Measurements from ENCODE around the gene RER1. TPM values are rescaled to one million over a fixed set of nuclear protein-coding genes. Genes with fewer than 3 reads are reported as not detected.
"Not testable (repeated sequence)": the region's sequence is repeated elsewhere in the genome, so short reads cannot be mapped to it uniquely, and the experiment has no call there.

The RER1 gene
- total RNA-seq, 1 donor from 2014 or later, result 79.1 TPM

DNA sequence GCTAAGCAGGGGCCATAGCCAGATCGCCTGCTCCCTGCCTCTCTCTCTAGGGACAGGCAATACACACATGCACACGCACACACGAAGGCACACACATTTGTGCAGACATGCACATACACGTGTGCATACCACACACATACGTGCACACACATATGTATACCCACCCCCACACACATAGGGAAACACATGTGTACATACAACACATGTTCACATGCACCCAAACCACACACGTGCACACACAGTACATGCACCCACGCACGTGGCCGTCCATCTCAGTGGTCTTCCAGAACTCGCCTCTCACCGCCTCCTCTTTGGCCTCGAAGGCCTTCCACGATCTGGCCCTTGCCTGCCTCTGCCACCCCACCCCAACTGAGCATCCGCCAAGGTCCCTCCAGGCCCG lies 46.0 kb downstream of the RER1 start:
- TF ChIP-seq, protein P1, sequence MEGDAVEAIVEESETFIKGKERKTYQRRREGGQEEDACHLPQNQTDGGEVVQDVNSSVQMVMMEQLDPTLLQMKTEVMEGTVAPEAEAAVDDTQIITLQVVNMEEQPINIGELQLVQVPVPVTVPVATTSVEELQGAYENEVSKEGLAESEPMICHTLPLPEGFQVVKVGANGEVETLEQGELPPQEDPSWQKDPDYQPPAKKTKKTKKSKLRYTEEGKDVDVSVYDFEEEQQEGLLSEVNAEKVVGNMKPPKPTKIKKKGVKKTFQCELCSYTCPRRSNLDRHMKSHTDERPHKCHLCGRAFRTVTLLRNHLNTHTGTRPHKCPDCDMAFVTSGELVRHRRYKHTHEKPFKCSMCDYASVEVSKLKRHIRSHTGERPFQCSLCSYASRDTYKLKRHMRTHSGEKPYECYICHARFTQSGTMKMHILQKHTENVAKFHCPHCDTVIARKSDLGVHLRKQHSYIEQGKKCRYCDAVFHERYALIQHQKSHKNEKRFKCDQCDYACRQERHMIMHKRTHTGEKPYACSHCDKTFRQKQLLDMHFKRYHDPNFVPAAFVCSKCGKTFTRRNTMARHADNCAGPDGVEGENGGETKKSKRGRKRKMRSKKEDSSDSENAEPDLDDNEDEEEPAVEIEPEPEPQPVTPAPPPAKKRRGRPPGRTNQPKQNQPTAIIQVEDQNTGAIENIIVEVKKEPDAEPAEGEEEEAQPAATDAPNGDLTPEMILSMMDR (IDR thresholded peaks at IDR 0.05; ENCODE audit: insufficient read depth, low read length, poor library complexity, severe bottlenecking), result no peak
- Histone ChIP-seq H3K27me3 (ENCODE audit: control insufficient read depth, insufficient read depth, low read length) (peaks cover 40% of the 10 kb centered on the region), H3K4me3 (ENCODE audit: low read depth, low read length) (no peak overlapping the region), H3K36me3 (ENCODE audit: control insufficient read depth, insufficient read depth, low read length) (no peaks in the 10 kb centered on the region)
- no peak for DNase-seq (ENCODE audit: low read depth)

- Histone ChIP-seq H3K4me3 (ENCODE audit: low read depth, low read length) (no peak overlapping the region), H3K36me3 (ENCODE audit: control insufficient read depth, insufficient read depth, low read length) (no peaks in the 10 kb centered on the region), H3K27me3 (ENCODE audit: control insufficient read depth, insufficient read depth, low read length) (peaks cover 40% of the 10 kb centered on the region)
- DNase-seq (ENCODE audit: low read depth), result no peak
- TF ChIP-seq, protein P1 (IDR thresholded peaks at IDR 0.05; ENCODE audit: insufficient read depth, low read length, poor library complexity, severe bottlenecking), result no peak
These were observed 46.4 kb downstream of the RER1 start for GRCh38 chr1:2438038-2438437.

- TF ChIP-seq, protein P1 (IDR thresholded peaks at IDR 0.05; ENCODE audit: insufficient read depth, low read length, poor library complexity, severe bottlenecking), result no peak
- Histone ChIP-seq H3K27me3 (ENCODE audit: control insufficient read depth, insufficient read depth, low read length) (peaks cover 38% of the 10 kb centered on the region), H3K36me3 (ENCODE audit: control insufficient read depth, insufficient read depth, low read length) (no peaks in the 10 kb centered on the region), H3K4me3 (ENCODE audit: low read depth, low read length) (no peak overlapping the region)
- no peak for DNase-seq (ENCODE audit: low read depth)
These were observed 47.0 kb downstream of the RER1 start for GRCh38 chr1:2438641-2439040.

- TF ChIP-seq, protein P1 (IDR thresholded peaks at IDR 0.05; ENCODE audit: insufficient read depth, low read length, poor library complexity, severe bottlenecking), result no peak
- Histone ChIP-seq H3K36me3 (ENCODE audit: control insufficient read depth, insufficient read depth, low read length) (no peaks in the 10 kb centered on the region), H3K27me3 (ENCODE audit: control insufficient read depth, insufficient read depth, low read length) (peaks cover 36% of the 10 kb centered on the region), H3K4me3 (ENCODE audit: low read depth, low read length) (no peak overlapping the region)
- no peak for DNase-seq (ENCODE audit: low read depth)
These were observed 47.7 kb downstream of the RER1 start for GRCh38 chr1:2439369-2439768.

DNA sequence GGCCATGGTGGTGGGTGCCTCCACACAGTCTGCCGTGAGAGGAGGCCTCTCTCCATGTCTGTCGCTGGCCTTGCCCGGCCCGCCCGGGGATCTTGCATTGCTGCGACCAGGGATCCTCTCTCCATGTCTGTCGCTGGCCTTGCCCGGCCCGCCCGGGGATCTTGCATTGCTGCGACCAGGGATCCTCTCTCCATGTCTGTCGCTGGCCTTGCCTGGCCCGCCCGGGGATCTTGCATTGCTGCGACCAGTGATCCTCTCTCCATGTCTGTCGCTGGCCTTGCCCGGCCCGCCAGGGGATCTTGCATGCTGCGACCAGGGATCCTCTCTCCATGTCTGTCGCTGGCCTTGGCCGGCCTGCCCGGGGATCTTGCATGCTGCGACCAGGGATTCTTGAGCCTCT lies 48.7 kb downstream of the RER1 start:
- H3K4me3 ChIP-seq (ENCODE audit: low read depth, low read length); H3K36me3 ChIP-seq (ENCODE audit: control insufficient read depth, insufficient read depth, low read length); DNase-seq (ENCODE audit: low read depth): not testable (repeated sequence)
- H3K27me3 ChIP-seq (ENCODE audit: control insufficient read depth, insufficient read depth, low read length), result peaks cover 37% of the 10 kb centered on the region

GRCh38 chr1:2441746-2442145 lies 50.1 kb downstream of the RER1 start:
- Histone ChIP-seq H3K4me3 (ENCODE audit: low read depth, low read length) (no peak overlapping the region), H3K27me3 (ENCODE audit: control insufficient read depth, insufficient read depth, low read length) (peaks cover 33% of the 10 kb centered on the region), H3K36me3 (ENCODE audit: control insufficient read depth, insufficient read depth, low read length) (no peaks in the 10 kb centered on the region)
- DNase-seq (ENCODE audit: low read depth), result no peak
- TF ChIP-seq, protein P1 (IDR thresholded peaks at IDR 0.05; ENCODE audit: insufficient read depth, low read length, poor library complexity, severe bottlenecking), result no peak

Data from kidney epithelial cell (primary cell).